GM18873 (cell line): ENCODE data around the gene G6PC1.
"Not testable (repeated sequence)": the region's sequence is repeated elsewhere in the genome, so short reads cannot be mapped to it uniquely, and the experiment has no call there.

Experiments used
- ATAC-seq: cut with Tn5 transposase; IDR thresholded peaks from one replicate; pipeline ENCODE4 v1.9.1; 2021; ENCODE audit warnings: mild to moderate bottlenecking, moderate library complexity, moderate number of reproducible peaks; ENCODE audit not compliant: unreplicated experiment, low FRiP score

Gene G6PC1

GRCh38 chr17:42900460-42901331 is at the start of gene G6PC1:
Gene G6PC1, plus strand, starts transcription at chr17:42900799. Its CDS starts 78 bp downstream, at chr17:42900877.
- ATAC-seq: no peak

GRCh38 chr17:42850954-42851353 is 49.6 kb upstream of the G6PC1 start, which contains the start of gene AOC3:
Gene AOC3, plus strand, starts transcription at chr17:42851199. Its CDS starts 145 bp downstream, at chr17:42851344.
- ATAC-seq: no peak

- not testable (repeated sequence) for ATAC-seq
These were observed 49.0 kb upstream of the G6PC1 start for GRCh38 chr17:42851371-42852240.

GRCh38 chr17:42852351-42852750 is 48.2 kb upstream of the G6PC1 start:
- no peak for ATAC-seq

GRCh38 chr17:42853004-42853403 is 47.6 kb upstream of the G6PC1 start:
- ATAC-seq: no peak

GRCh38 chr17:42853597-42853967 is 47.0 kb upstream of the G6PC1 start:
- no peak for ATAC-seq

- ATAC-seq: no peak
These were observed 46.4 kb upstream of the G6PC1 start for GRCh38 chr17:42853968-42854790.

- ATAC-seq: no peak
These were observed 45.5 kb upstream of the G6PC1 start for GRCh38 chr17:42855048-42855596.

- ATAC-seq: not testable (repeated sequence)
These were observed 44.5 kb upstream of the G6PC1 start for GRCh38 chr17:42856093-42856492.

GRCh38 chr17:42856516-42856915 is 44.1 kb upstream of the G6PC1 start:
- not testable (repeated sequence) for ATAC-seq

GRCh38 chr17:42857389-42857788 is 43.2 kb upstream of the G6PC1 start:
- ATAC-seq: no peak

GRCh38 chr17:42865638-42866094 is 34.9 kb upstream of the G6PC1 start:
- ATAC-seq: no peak

- no peak for ATAC-seq
These were observed 34.4 kb upstream of the G6PC1 start for GRCh38 chr17:42866216-42866615.

GRCh38 chr17:42866631-42867575 is 33.7 kb upstream of the G6PC1 start:
- ATAC-seq: no peak

- ATAC-seq: not testable (repeated sequence)
These were observed 32.8 kb upstream of the G6PC1 start for GRCh38 chr17:42867694-42868261.

GRCh38 chr17:42868338-42868737 is 32.3 kb upstream of the G6PC1 start:
- no peak for ATAC-seq

GRCh38 chr17:42871647-42872046 is 29.0 kb upstream of the G6PC1 start:
- no peak for ATAC-seq

- ATAC-seq: no peak
These were observed 28.2 kb upstream of the G6PC1 start for GRCh38 chr17:42872251-42872965.
